Fibroblast of skin of back (primary cell): ENCODE results near the gene EDA.
"Not testable (repeated sequence)": the region's sequence is repeated elsewhere in the genome, so short reads cannot be mapped to it uniquely, and the experiment has no call there.

Experiments used
- DNase-seq: peaks from one replicate; pipeline ENCODE4 v3.0.0-alpha.2; 2013

The EDA gene

GRCh38 chrX:69746051-69746450 is 130.1 kb downstream of the EDA start:
- no peak for DNase-seq

- no peak for DNase-seq
Observed at GRCh38 chrX:69748055-69748454, 132.1 kb downstream of the EDA start.

- DNase-seq, result no peak
Observed at GRCh38 chrX:69759921-69760625, 144.2 kb downstream of the EDA start.

GRCh38 chrX:69761633-69762032 is 145.7 kb downstream of the EDA start:
- DNase-seq, result no peak

GRCh38 chrX:69762340-69762739 is 146.4 kb downstream of the EDA start:
- no peak for DNase-seq

- no peak for DNase-seq
Observed at GRCh38 chrX:69793260-69793935, 177.5 kb downstream of the EDA start.

- no peak for DNase-seq
Observed at GRCh38 chrX:69795702-69796101, 179.8 kb downstream of the EDA start.

GRCh38 chrX:69807400-69807799 is 191.5 kb downstream of the EDA start:
- no peak for DNase-seq

- no peak for DNase-seq
Observed at GRCh38 chrX:69808375-69808774, 192.5 kb downstream of the EDA start.

- DNase-seq, result no peak
Observed at GRCh38 chrX:69813677-69814076, 197.8 kb downstream of the EDA start.

GRCh38 chrX:69815063-69815462 is 199.2 kb downstream of the EDA start:
- DNase-seq, result no peak

GRCh38 chrX:69815519-69815918 is 199.6 kb downstream of the EDA start:
- DNase-seq, result no peak

GRCh38 chrX:69844636-69845035 is 228.7 kb downstream of the EDA start:
- DNase-seq, result peak; percentile 19

GRCh38 chrX:69859999-69860398 is 244.1 kb downstream of the EDA start:
- not testable (repeated sequence) for DNase-seq

GRCh38 chrX:69876221-69876620 is 260.3 kb downstream of the EDA start:
- DNase-seq, result no peak

GRCh38 chrX:69884210-69884609 is 268.3 kb downstream of the EDA start:
- DNase-seq, result no peak

GRCh38 chrX:69896046-69896445 is 280.1 kb downstream of the EDA start:
- no peak for DNase-seq

GRCh38 chrX:69900491-69900890 is 284.6 kb downstream of the EDA start:
- DNase-seq, result peak; percentile 77

- DNase-seq, result no peak
Observed at GRCh38 chrX:69906447-69906846, 290.5 kb downstream of the EDA start.

- DNase-seq, result no peak
Observed at GRCh38 chrX:69914781-69915180, 298.9 kb downstream of the EDA start.

GRCh38 chrX:69919749-69920148 is 303.8 kb downstream of the EDA start:
- DNase-seq, result peak; percentile 70

- no peak for DNase-seq
Observed at GRCh38 chrX:69932323-69932722, 316.4 kb downstream of the EDA start.

- no peak for DNase-seq
Observed at GRCh38 chrX:69948276-69948797, 332.4 kb downstream of the EDA start.

- peak; percentile 45 for DNase-seq
Observed at GRCh38 chrX:69951753-69952152, 335.8 kb downstream of the EDA start.
